Measurements from ENCODE around the gene PHACTR3. TPM values are rescaled to one million over a fixed set of nuclear protein-coding genes. Genes with fewer than 3 reads are reported as not detected.

PHACTR3 gene
- total RNA-seq, 2 donors from 2014 or later: 0.13 TPM; not detected in 1

DNA sequence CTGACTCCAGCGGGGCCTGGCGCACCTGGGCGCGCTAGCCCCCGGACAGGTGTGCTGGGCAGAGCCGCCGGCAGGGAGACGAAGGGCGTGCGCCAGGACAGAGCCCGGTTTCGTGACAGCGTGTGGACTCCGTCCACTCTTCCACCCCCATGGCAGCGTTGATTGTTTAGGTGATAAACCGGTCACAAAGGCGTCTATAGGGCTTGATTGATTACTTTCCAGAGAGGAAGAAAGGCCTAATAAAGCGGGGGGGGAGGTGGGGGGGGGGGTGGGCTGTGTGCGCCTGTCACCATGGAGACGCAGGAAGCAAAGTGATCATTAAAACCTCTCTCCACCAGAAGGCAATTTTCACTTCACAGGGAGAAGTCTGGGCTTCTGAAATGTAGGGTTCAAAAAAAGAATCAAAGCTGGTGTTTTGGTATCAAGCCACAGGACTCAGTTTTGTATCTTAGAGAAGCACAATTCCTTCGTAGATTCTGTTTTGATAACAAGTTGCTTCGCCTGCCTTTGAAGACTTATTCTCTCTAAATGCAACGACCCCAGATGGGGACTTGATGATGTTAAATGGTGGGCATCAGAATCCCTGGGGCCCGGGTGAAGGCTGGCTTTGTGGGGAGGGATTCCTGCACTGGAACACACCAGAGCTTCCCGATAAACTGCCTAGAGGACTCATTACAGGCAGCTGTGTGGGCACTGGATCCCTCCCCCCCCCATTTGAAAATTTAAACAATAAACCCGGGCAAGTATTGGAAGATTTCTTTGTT, 1.4 kb downstream of the PHACTR3 start:
- no peak overlapping the region for H3K9ac ChIP-seq (ENCODE audit: extremely low read depth, low read length, poor library complexity, severe bottlenecking)
- Mint-ChIP-seq H3K4me3 (peak overlapping the region; percentile 23), H3K27ac (no peak overlapping the region), H3K36me3 (ENCODE audit: low read depth) (no peaks in the 10 kb centered on the region), H3K4me1 (no peaks in the 10 kb centered on the region), H3K27me3 (ENCODE audit: insufficient read depth) (peaks cover 95% of the 10 kb centered on the region), H3K9me3 (no peaks in the 10 kb centered on the region)
- H3K27ac ChIP-seq (ENCODE audit: low read depth, low read length): peak overlapping the region; percentile 88
- no peak overlapping the region for H3K4me3 ChIP-seq (ENCODE audit: low read length)
- no peaks in the 10 kb centered on the region for H3K36me3 ChIP-seq (ENCODE audit: control insufficient read depth, insufficient read depth, low read length)
- WGBS, 2 experiments (ENCODE audit: insufficient coverage in 1 of 2, insufficient read length in 1 of 2): 60 to 79% methylated on average over 3 to 23 of the region's 26 CpGs
- TF ChIP-seq, protein P1, sequence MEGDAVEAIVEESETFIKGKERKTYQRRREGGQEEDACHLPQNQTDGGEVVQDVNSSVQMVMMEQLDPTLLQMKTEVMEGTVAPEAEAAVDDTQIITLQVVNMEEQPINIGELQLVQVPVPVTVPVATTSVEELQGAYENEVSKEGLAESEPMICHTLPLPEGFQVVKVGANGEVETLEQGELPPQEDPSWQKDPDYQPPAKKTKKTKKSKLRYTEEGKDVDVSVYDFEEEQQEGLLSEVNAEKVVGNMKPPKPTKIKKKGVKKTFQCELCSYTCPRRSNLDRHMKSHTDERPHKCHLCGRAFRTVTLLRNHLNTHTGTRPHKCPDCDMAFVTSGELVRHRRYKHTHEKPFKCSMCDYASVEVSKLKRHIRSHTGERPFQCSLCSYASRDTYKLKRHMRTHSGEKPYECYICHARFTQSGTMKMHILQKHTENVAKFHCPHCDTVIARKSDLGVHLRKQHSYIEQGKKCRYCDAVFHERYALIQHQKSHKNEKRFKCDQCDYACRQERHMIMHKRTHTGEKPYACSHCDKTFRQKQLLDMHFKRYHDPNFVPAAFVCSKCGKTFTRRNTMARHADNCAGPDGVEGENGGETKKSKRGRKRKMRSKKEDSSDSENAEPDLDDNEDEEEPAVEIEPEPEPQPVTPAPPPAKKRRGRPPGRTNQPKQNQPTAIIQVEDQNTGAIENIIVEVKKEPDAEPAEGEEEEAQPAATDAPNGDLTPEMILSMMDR (conservative IDR thresholded peaks at IDR 0.05): no peak
- H3K27me3 ChIP-seq (ENCODE audit: control insufficient read depth, insufficient read depth, low read length, poor library complexity, severe bottlenecking): peaks cover 79% of the 10 kb centered on the region
- no peaks in the 10 kb centered on the region for H3K4me1 ChIP-seq (ENCODE audit: control insufficient read depth, insufficient read depth, low read length)
- no peak for DNase-seq
- peaks cover 3% of the 10 kb centered on the region for H3K9me3 ChIP-seq (ENCODE audit: control insufficient read depth, low read length)

DNA sequence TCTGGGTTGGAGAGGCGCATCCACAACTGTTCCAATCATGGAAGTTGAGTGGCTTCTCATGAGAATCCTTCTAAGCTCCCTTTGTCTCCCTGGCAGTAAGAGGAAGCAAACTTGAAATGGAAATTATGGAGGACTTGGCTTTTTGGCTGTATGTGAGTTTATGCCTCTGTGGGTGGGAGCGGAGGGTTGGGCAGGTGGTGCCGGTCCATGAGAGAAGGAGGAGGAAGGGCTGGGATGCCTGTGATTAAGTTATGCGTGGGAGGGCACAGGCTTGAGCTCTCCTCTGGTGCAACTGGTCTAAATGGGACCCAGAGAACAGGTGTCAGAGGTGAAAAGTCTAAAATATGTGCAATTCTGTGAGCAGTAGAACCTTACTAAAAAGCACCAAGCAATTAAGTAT, 2.2 kb downstream of the PHACTR3 start:
- H3K9me3 ChIP-seq (ENCODE audit: control insufficient read depth, low read length): peaks cover 8% of the 10 kb centered on the region
- Mint-ChIP-seq H3K9me3 (no peaks in the 10 kb centered on the region), H3K4me1 (no peaks in the 10 kb centered on the region), H3K27ac (no peak overlapping the region), H3K27me3 (ENCODE audit: insufficient read depth) (peaks cover 94% of the 10 kb centered on the region), H3K4me3 (no peak overlapping the region), H3K36me3 (ENCODE audit: low read depth) (no peaks in the 10 kb centered on the region)
- H3K27me3 ChIP-seq (ENCODE audit: control insufficient read depth, insufficient read depth, low read length, poor library complexity, severe bottlenecking): peaks cover 71% of the 10 kb centered on the region
- TF ChIP-seq, protein P1 (conservative IDR thresholded peaks at IDR 0.05): no peak
- H3K4me1 ChIP-seq (ENCODE audit: control insufficient read depth, insufficient read depth, low read length): no peaks in the 10 kb centered on the region
- 71% methylated on average over 4 of the region's 4 CpGs for WGBS, 2 experiments (ENCODE audit: insufficient coverage in 1 of 2, insufficient read length in 1 of 2)
- peak overlapping the region; percentile 81 for H3K27ac ChIP-seq (ENCODE audit: low read depth, low read length)
- no peak for DNase-seq
- no peak overlapping the region for H3K4me3 ChIP-seq (ENCODE audit: low read length)
- no peak overlapping the region for H3K9ac ChIP-seq (ENCODE audit: extremely low read depth, low read length, poor library complexity, severe bottlenecking)
- H3K36me3 ChIP-seq (ENCODE audit: control insufficient read depth, insufficient read depth, low read length): no peaks in the 10 kb centered on the region

DNA sequence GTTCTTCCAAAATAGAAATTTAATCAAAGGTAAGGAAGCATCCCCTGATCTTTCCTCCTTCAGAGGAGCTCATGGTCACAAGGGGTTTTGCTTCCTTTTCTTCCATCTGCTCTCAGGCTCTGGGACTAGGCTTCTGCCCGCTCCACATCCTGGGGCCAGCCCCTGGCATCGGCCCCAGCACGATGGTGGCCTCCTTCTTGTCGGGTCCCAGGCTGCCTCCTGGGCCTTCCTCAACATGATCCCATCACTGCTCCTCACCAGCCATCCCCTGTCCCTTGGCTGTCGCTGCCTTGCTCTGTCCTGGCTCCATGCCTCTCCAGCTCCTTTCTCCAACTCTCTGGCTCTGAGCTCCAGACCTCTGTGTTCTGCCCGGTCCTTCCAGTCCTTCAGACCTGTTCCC, 4.1 kb downstream of the PHACTR3 start:
- H3K9ac ChIP-seq (ENCODE audit: extremely low read depth, low read length, poor library complexity, severe bottlenecking): no peak overlapping the region
- H3K4me1 ChIP-seq (ENCODE audit: control insufficient read depth, insufficient read depth, low read length): no peaks in the 10 kb centered on the region
- H3K4me3 Mint-ChIP-seq: no peak overlapping the region
- peaks cover 81% of the 10 kb centered on the region for H3K27me3 Mint-ChIP-seq (ENCODE audit: insufficient read depth)
- H3K36me3 Mint-ChIP-seq (ENCODE audit: low read depth): no peaks in the 10 kb centered on the region
- no peak for DNase-seq
- TF ChIP-seq, protein P1 (conservative IDR thresholded peaks at IDR 0.05): no peak
- no peaks in the 10 kb centered on the region for H3K36me3 ChIP-seq (ENCODE audit: control insufficient read depth, insufficient read depth, low read length)
- H3K4me1 Mint-ChIP-seq: no peaks in the 10 kb centered on the region
- no peak overlapping the region for H3K27ac Mint-ChIP-seq
- peaks cover 53% of the 10 kb centered on the region for H3K27me3 ChIP-seq (ENCODE audit: control insufficient read depth, insufficient read depth, low read length, poor library complexity, severe bottlenecking)
- no peak overlapping the region for H3K27ac ChIP-seq (ENCODE audit: low read depth, low read length)
- no peak overlapping the region for H3K4me3 ChIP-seq (ENCODE audit: low read length)
- 73 to 89% methylated on average over 5 to 6 of the region's 6 CpGs for WGBS, 2 experiments (ENCODE audit: insufficient coverage in 1 of 2, insufficient read length in 1 of 2)
- H3K9me3 Mint-ChIP-seq: no peaks in the 10 kb centered on the region
- peaks cover 8% of the 10 kb centered on the region for H3K9me3 ChIP-seq (ENCODE audit: control insufficient read depth, low read length)
